SK-N-SH (cell line): ENCODE measurements around the gene ZC3H18. TPM values are rescaled to one million over a fixed set of nuclear protein-coding genes. Genes with fewer than 3 reads are reported as not detected.

Experiments used
- CTCF ChIA-PET: fragments of 300-600, 350-600 bp; formaldehyde crosslinking; extraction: SDS; loops from one replicate; lab custom pipeline; 2021; lab: Yijun Ruan, JAX
- POLR2A ChIA-PET: fragments of 350-600 bp; sonication (Branson Sonifier 250); formaldehyde crosslinking; extraction: SDS; loops from one replicate; lab custom pipeline; 2020; ENCODE audit warnings: antibody characterized with exemption, inconsistent platforms; lab: Yijun Ruan, JAX
- DNase-seq: peaks from one replicate; pipeline ENCODE4 v3.0.0; 2012
- H2AFZ ChIP-seq: fragments of 200-600 bp; sonication (generic); 2 replicates; pipeline ENCODE4 v1.8.1; 2016; ENCODE audit warnings: antibody characterized with exemption, mild to moderate bottlenecking, low read depth
- H3F3A ChIP-seq: fragments of 200-600 bp; sonication (generic); replicated peaks from 2 replicates; pipeline ENCODE3; 2016; ENCODE audit warnings: antibody characterized with exemption, mild to moderate bottlenecking; ENCODE audit not compliant: insufficient read depth
- H3K27ac ChIP-seq, 2 experiments: fragments of 200-500 bp in 1 of 2; fragments of 200-600 bp in 1 of 2; sonication (Bioruptor generic) in 1 of 2; sonication (generic), shearing (Covaris generic) in 1 of 2; 2 replicates each; pipeline versions ENCODE4 v1.5.1 to v1.6.1; 2014 to 2016; ENCODE audit warnings: low read depth in 2 of 2, inconsistent platforms in 1 of 2, low read length in 1 of 2, mild to moderate bottlenecking in 1 of 2, mixed read lengths in 1 of 2
- H3K27me3 ChIP-seq: fragments of 200-600 bp; sonication (generic), shearing (Covaris generic); 2 replicates; pipeline ENCODE4 v1.6.1; 2016; ENCODE audit warnings: mixed run types; ENCODE audit not compliant: insufficient read depth
- H3K36me3 ChIP-seq, 2 experiments: fragments of 200-500 bp in 1 of 2; fragments of 200-600 bp in 1 of 2; sonication (Bioruptor generic) in 1 of 2; sonication (generic) in 1 of 2; replicated peaks in 1 of 2; 2 replicates each; pipeline versions ENCODE3 to v1.5.1; 2014 to 2016; ENCODE audit warnings: low read length in 1 of 2, mild to moderate bottlenecking in 1 of 2; ENCODE audit not compliant: insufficient read depth in 2 of 2, control insufficient read depth in 1 of 2
- H3K4me1 ChIP-seq, 2 experiments: fragments of 200-500 bp in 1 of 2; fragments of 200-600 bp in 1 of 2; sonication (Bioruptor generic) in 1 of 2; sonication (generic), shearing (Covaris generic) in 1 of 2; 2 replicates each; pipeline versions ENCODE4 v1.5.1 to v1.6.1; 2014 to 2016; ENCODE audit warnings: low read depth in 1 of 2, low read length in 1 of 2, mixed run types in 1 of 2; ENCODE audit not compliant: insufficient read depth in 2 of 2, control insufficient read depth in 1 of 2
- H3K4me2 ChIP-seq: fragments of 200-600 bp; sonication (generic), shearing (Covaris generic); 2 replicates; pipeline ENCODE4 v1.6.1; 2017; ENCODE audit warnings: mixed run types
- H3K4me3 ChIP-seq, 2 experiments: fragments of 200-500 bp in 1 of 2; fragments of 200-600 bp in 1 of 2; sonication (Bioruptor generic) in 1 of 2; sonication (generic), shearing (Covaris generic) in 1 of 2; 2 replicates each; pipeline versions ENCODE4 v1.5.1 to v1.8.1; 2014 to 2016; ENCODE audit warnings: low read depth in 2 of 2, inconsistent platforms in 1 of 2, low read length in 1 of 2, mild to moderate bottlenecking in 1 of 2, mixed read lengths in 1 of 2, moderate library complexity in 1 of 2
- H3K79me2 ChIP-seq: fragments of 200-600 bp; sonication (generic); 2 replicates; pipeline ENCODE4 v1.8.1; 2017; ENCODE audit warnings: mild to moderate bottlenecking; ENCODE audit not compliant: insufficient read depth
- H3K9ac ChIP-seq: fragments of 200-600 bp; sonication (generic); 2 replicates; pipeline ENCODE4 v1.6.1; 2017; ENCODE audit warnings: mixed run types
- H3K9me2 ChIP-seq: fragments of 200-600 bp; sonication (generic); 2 replicates; pipeline ENCODE4 v1.6.1; 2017; ENCODE audit warnings: mixed run types
- H3K9me3 ChIP-seq: fragments of 200-600 bp; sonication (generic); 2 replicates; pipeline ENCODE4 v1.6.1; 2017; ENCODE audit warnings: mixed run types, mild to moderate bottlenecking, moderate library complexity
- H4K20me1 ChIP-seq: fragments of 200-600 bp; sonication (generic); 2 replicates; pipeline ENCODE4 v1.6.1; 2017; ENCODE audit warnings: mild to moderate bottlenecking, mixed run types; ENCODE audit not compliant: insufficient read depth
- CHD2 ChIP-seq: fragments of 150-350 bp; IDR thresholded peaks from 2 replicates; pipeline ENCODE4 v1.6.1; 2018; ENCODE audit warnings: low read length; ENCODE audit not compliant: partially characterized antibody
- CTCF ChIP-seq: fragments of 200-600 bp; sonication (generic); IDR thresholded peaks from 2 replicates; pipeline ENCODE4 v1.6.1; 2017; ENCODE audit warnings: antibody characterized with exemption, mild to moderate bottlenecking, moderate library complexity
- EZH2phosphoT487 ChIP-seq: fragments of 200-600 bp; sonication (generic); IDR thresholded peaks from 2 replicates; pipeline ENCODE4 v1.6.1; 2017; ENCODE audit warnings: low read depth, mixed run types, mild to moderate bottlenecking, antibody characterized with exemption, moderate library complexity, borderline replicate concordance
- FOXJ3 ChIP-seq: sonication (generic); formaldehyde crosslinking; IDR thresholded peaks from 2 replicates; pipeline ENCODE4 v1.5.1; 2020; ENCODE audit warnings: mild to moderate bottlenecking, missing genetic modification reagents
- GABPA ChIP-seq: IDR thresholded peaks from 2 replicates; pipeline ENCODE4 v1.4.0; 2012; ENCODE audit warnings: low read depth, mild to moderate bottlenecking
- JUND ChIP-seq: IDR thresholded peaks from 2 replicates; pipeline ENCODE4 v1.4.0; 2012
- MAX ChIP-seq: IDR thresholded peaks from 2 replicates; pipeline ENCODE4 v1.4.0; 2012; ENCODE audit warnings: low read depth
- RCOR1 ChIP-seq: fragments of 150-350 bp; IDR thresholded peaks from 2 replicates; pipeline ENCODE4 v1.6.1; 2017; ENCODE audit warnings: antibody characterized with exemption, low read length
- RFX5 ChIP-seq: IDR thresholded peaks from 2 replicates; pipeline ENCODE4 v1.6.1; 2012; ENCODE audit warnings: mild to moderate bottlenecking, improper control_type of control experiment, low read length
- TAF1 ChIP-seq: IDR thresholded peaks from 2 replicates; pipeline ENCODE4 v1.6.1; 2012; ENCODE audit warnings: low read depth, mild to moderate bottlenecking, low read length, moderate library complexity, borderline replicate concordance
- YY1 ChIP-seq: IDR thresholded peaks from 2 replicates; pipeline ENCODE4 v1.4.0; 2012; ENCODE audit warnings: low read depth, mild to moderate bottlenecking
- ZBTB33 ChIP-seq: IDR thresholded peaks from 2 replicates; pipeline ENCODE4 v1.4.0; 2012; ENCODE audit warnings: low read depth, borderline replicate concordance
- WGBS: methylation state at CpG from one replicate; pipeline ENCODE4 v1.1.6; 2017; ENCODE audit warnings: low lambda C conversion rate; 5-methylcytosine and 5-hydroxymethylcytosine counted together
- polyA plus RNA-seq, 3 experiments: library from polyadenylated mRNA; depleted of rRNA; stranded (reverse); fragments of >200 nt; gene quantifications; 2 replicates each; pipeline ENCODE4 v1.2.3, GENCODE V29; 2012
- TF ChIP-seq, protein P1 (sequence below): fragments of 150-350 bp; IDR thresholded peaks from 2 replicates; pipeline ENCODE4 v1.6.1; 2016; ENCODE audit warnings: mild to moderate bottlenecking, low read depth, low read length

Gene ZC3H18
- polyA plus RNA-seq, 1 of the 3 experiments (the other 2 are of a cell fraction), result 32.7 TPM

GRCh38 chr16:88616736-88617135, 46.5 kb downstream of the ZC3H18 start:
- H3K27me3 ChIP-seq, result no peaks in the 10 kb centered on the region
- H3K9me2 ChIP-seq, result no peaks in the 10 kb centered on the region
- H3K4me1 ChIP-seq, result no peaks in the 10 kb centered on the region
- H3K9me3 ChIP-seq, result no peaks in the 10 kb centered on the region
- no peaks in the 10 kb centered on the region for H3F3A ChIP-seq
- H2AFZ ChIP-seq, result no peak overlapping the region
- peaks cover 0 to 23% of the 10 kb centered on the region in 2 experiments for H3K36me3 ChIP-seq
- ChIA-PET CTCF (interaction anchor here (1.0 kb wide), 1 partner anchor 46 kb away, joined by 3 read pairs; no protein-coding TSS in a partner anchor), POLR2A (no interaction called here)
- peaks cover 13% of the 10 kb centered on the region for H4K20me1 ChIP-seq
- no peak for TF ChIP-seq MAX
- no peak for TF ChIP-seq EZH2phosphoT487
- H3K9ac ChIP-seq, result no peak overlapping the region
- DNase-seq, result no peak
- WGBS, result 91% methylated on average over 12 of the region's 12 CpGs
- peaks cover 20% of the 10 kb centered on the region; the same call in 1 of the 2 replicates for H3K79me2 ChIP-seq
- H3K27ac ChIP-seq, result no peak overlapping the region
- no peak overlapping the region for H3K4me3 ChIP-seq
- no peak overlapping the region for H3K4me2 ChIP-seq

- POLR2A ChIA-PET, result no interaction called here
- Histone ChIP-seq H3K9me3 (no peaks in the 10 kb centered on the region), H3F3A (no peaks in the 10 kb centered on the region), H3K9me2 (no peaks in the 10 kb centered on the region), H3K4me2 (no peak overlapping the region), H2AFZ (no peak overlapping the region), H4K20me1 (peaks cover 13% of the 10 kb centered on the region), H3K4me1 (no peaks in the 10 kb centered on the region), H3K79me2 (peaks cover 20% of the 10 kb centered on the region; the same call in 1 of the 2 replicates), H3K9ac (no peak overlapping the region), H3K36me3 (peaks cover 0 to 26% of the 10 kb centered on the region in 2 experiments), H3K4me3 (no peak overlapping the region), H3K27me3 (no peaks in the 10 kb centered on the region), H3K27ac (no peak overlapping the region)
- DNase-seq, result no peak
- 97% methylated on average over 18 of the region's 20 CpGs for WGBS
- TF ChIP-seq CTCF (no peak), JUND (no peak), CHD2 (no peak), ZBTB33 (no peak), YY1 (no peak), TAF1 (no peak), FOXJ3 (CRISPR knock-in tag) (no peak), GABPA (no peak), RFX5 (no peak), RCOR1 (no peak)
- TF ChIP-seq, protein P1, sequence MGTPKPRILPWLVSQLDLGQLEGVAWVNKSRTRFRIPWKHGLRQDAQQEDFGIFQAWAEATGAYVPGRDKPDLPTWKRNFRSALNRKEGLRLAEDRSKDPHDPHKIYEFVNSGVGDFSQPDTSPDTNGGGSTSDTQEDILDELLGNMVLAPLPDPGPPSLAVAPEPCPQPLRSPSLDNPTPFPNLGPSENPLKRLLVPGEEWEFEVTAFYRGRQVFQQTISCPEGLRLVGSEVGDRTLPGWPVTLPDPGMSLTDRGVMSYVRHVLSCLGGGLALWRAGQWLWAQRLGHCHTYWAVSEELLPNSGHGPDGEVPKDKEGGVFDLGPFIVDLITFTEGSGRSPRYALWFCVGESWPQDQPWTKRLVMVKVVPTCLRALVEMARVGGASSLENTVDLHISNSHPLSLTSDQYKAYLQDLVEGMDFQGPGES, result no peak
- CTCF ChIA-PET, result interaction anchor here (1.0 kb wide), 1 partner anchor 45 kb away, joined by 3 read pairs; no protein-coding TSS in a partner anchor
Measured at GRCh38 chr16:88617268-88618031, 47.2 kb downstream of the ZC3H18 start.
